ENCODE results near the gene SRSF1. TPM values are rescaled to one million over a fixed set of nuclear protein-coding genes. Genes with fewer than 3 reads are reported as not detected.

Gene SRSF1
- total RNA-seq, 2 donors from 2014 or later, result 94.9 to 107 TPM

GRCh38 chr17:58005728-58006559 is 1.1 kb downstream of the SRSF1 start:
- Mint-ChIP-seq H3K27me3 (no peaks in the 10 kb centered on the region), H3K4me1 (peaks cover 36% of the 10 kb centered on the region), H3K36me3 (ENCODE audit: low read depth) (peaks cover 11% of the 10 kb centered on the region), H3K4me3 (peak overlapping the region; percentile 98), H3K27ac (peak overlapping the region; percentile 99)
- no peaks in the 10 kb centered on the region for H3K9me3 ChIP-seq (ENCODE audit: control insufficient read depth, low read length, poor library complexity, severe bottlenecking)
- ATAC-seq, result no peak
- DNase-seq, result no peak

- Mint-ChIP-seq H3K27me3 (no peaks in the 10 kb centered on the region), H3K4me1 (peaks cover 36% of the 10 kb centered on the region), H3K4me3 (peak overlapping the region; percentile 98), H3K36me3 (ENCODE audit: low read depth) (peaks cover 11% of the 10 kb centered on the region), H3K27ac (peak overlapping the region; percentile 99)
- no peak for DNase-seq
- no peak for ATAC-seq
- H3K9me3 ChIP-seq (ENCODE audit: control insufficient read depth, low read length, poor library complexity, severe bottlenecking), result no peaks in the 10 kb centered on the region
These were observed 1.9 kb downstream of the SRSF1 start for GRCh38 chr17:58005031-58005727.

- Mint-ChIP-seq H3K4me3 (no peak overlapping the region), H3K27ac (peak overlapping the region; percentile 99), H3K27me3 (no peaks in the 10 kb centered on the region)
These were observed 3.0 kb downstream of the SRSF1 start for GRCh38 chr17:58004060-58004459.

GRCh38 chr17:58002973-58003372 is 4.1 kb downstream of the SRSF1 start:
- Mint-ChIP-seq H3K36me3 (ENCODE audit: low read depth) (peaks cover 11% of the 10 kb centered on the region), H3K4me3 (no peak overlapping the region), H3K4me1 (peaks cover 40% of the 10 kb centered on the region), H3K27me3 (no peaks in the 10 kb centered on the region), H3K27ac (peak overlapping the region; percentile 99)
- DNase-seq (no peak), ATAC-seq (no peak)
- no peaks in the 10 kb centered on the region for H3K9me3 ChIP-seq (ENCODE audit: control insufficient read depth, low read length, poor library complexity, severe bottlenecking)

More at GRCh38 chr17:58004060-58004459, 3.0 kb downstream of the SRSF1 start:
- DNase-seq, result no peak
- no peaks in the 10 kb centered on the region for H3K9me3 ChIP-seq (ENCODE audit: control insufficient read depth, low read length, poor library complexity, severe bottlenecking)
- no peak for ATAC-seq
- Mint-ChIP-seq H3K4me1 (peaks cover 39% of the 10 kb centered on the region), H3K36me3 (ENCODE audit: low read depth) (peaks cover 11% of the 10 kb centered on the region)

GRCh38 chr17:58002154-58002948 is 4.7 kb downstream of the SRSF1 start:
- Mint-ChIP-seq H3K27ac (peak overlapping the region; percentile 99), H3K4me3 (peak overlapping the region; percentile 69), H3K4me1 (peaks cover 36% of the 10 kb centered on the region), H3K36me3 (ENCODE audit: low read depth) (peaks cover 11% of the 10 kb centered on the region), H3K27me3 (no peaks in the 10 kb centered on the region)
- no peak for ATAC-seq
- no peaks in the 10 kb centered on the region for H3K9me3 ChIP-seq (ENCODE audit: control insufficient read depth, low read length, poor library complexity, severe bottlenecking)
- DNase-seq, result no peak

- H3K27ac Mint-ChIP-seq, result no peak overlapping the region
- H3K27me3 Mint-ChIP-seq, result no peaks in the 10 kb centered on the region
- no peak for ATAC-seq
- H3K4me1 Mint-ChIP-seq, result peaks cover 31% of the 10 kb centered on the region
- no peaks in the 10 kb centered on the region for H3K9me3 ChIP-seq (ENCODE audit: control insufficient read depth, low read length, poor library complexity, severe bottlenecking)
- no peak for DNase-seq
- peaks cover 11% of the 10 kb centered on the region for H3K36me3 Mint-ChIP-seq (ENCODE audit: low read depth)
- H3K4me3 Mint-ChIP-seq, result no peak overlapping the region
These were observed 5.5 kb downstream of the SRSF1 start for GRCh38 chr17:58001461-58002124.

GRCh38 chr17:57999496-58000017 is 7.5 kb downstream of the SRSF1 start:
- Mint-ChIP-seq H3K4me1 (peaks cover 23% of the 10 kb centered on the region), H3K36me3 (ENCODE audit: low read depth) (peaks cover 2% of the 10 kb centered on the region), H3K27me3 (no peaks in the 10 kb centered on the region)

GRCh38 chr17:57999010-57999495 is 8.0 kb downstream of the SRSF1 start:
- no peaks in the 10 kb centered on the region for H3K9me3 ChIP-seq (ENCODE audit: control insufficient read depth, low read length, poor library complexity, severe bottlenecking)
- Mint-ChIP-seq H3K4me3 (no peak overlapping the region), H3K4me1 (peaks cover 23% of the 10 kb centered on the region), H3K36me3 (ENCODE audit: low read depth) (peaks cover 2% of the 10 kb centered on the region), H3K27me3 (no peaks in the 10 kb centered on the region), H3K27ac (peak overlapping the region; percentile 51)
- ATAC-seq, result no peak
- DNase-seq, result no peak

More at GRCh38 chr17:57999496-58000017, 7.5 kb downstream of the SRSF1 start:
- Mint-ChIP-seq H3K27ac (peak overlapping the region; percentile 51), H3K4me3 (no peak overlapping the region)
- DNase-seq (no peak), ATAC-seq (peak; percentile 79)
- no peaks in the 10 kb centered on the region for H3K9me3 ChIP-seq (ENCODE audit: control insufficient read depth, low read length, poor library complexity, severe bottlenecking)

- Mint-ChIP-seq H3K27ac (peak overlapping the region; percentile 41), H3K4me3 (no peak overlapping the region), H3K36me3 (ENCODE audit: low read depth) (no peaks in the 10 kb centered on the region), H3K27me3 (no peaks in the 10 kb centered on the region), H3K4me1 (peaks cover 20% of the 10 kb centered on the region)
- no peaks in the 10 kb centered on the region for H3K9me3 ChIP-seq (ENCODE audit: control insufficient read depth, low read length, poor library complexity, severe bottlenecking)
- DNase-seq (no peak), ATAC-seq (no peak)
These were observed 9.8 kb downstream of the SRSF1 start for GRCh38 chr17:57997085-57997809.

GRCh38 chr17:57995076-57995956 is 11.7 kb downstream of the SRSF1 start:
- Mint-ChIP-seq H3K4me1 (peaks cover 21% of the 10 kb centered on the region), H3K4me3 (peak overlapping the region; percentile 66), H3K27ac (peak overlapping the region; percentile 83), H3K36me3 (ENCODE audit: low read depth) (no peaks in the 10 kb centered on the region), H3K27me3 (no peaks in the 10 kb centered on the region)
- peak; percentile 88 for ATAC-seq
- no peaks in the 10 kb centered on the region for H3K9me3 ChIP-seq (ENCODE audit: control insufficient read depth, low read length, poor library complexity, severe bottlenecking)
- DNase-seq, result peak in 2 of 3 donors; percentile 17 to 20

GRCh38 chr17:57994436-57994835 is 12.6 kb downstream of the SRSF1 start:
- no peaks in the 10 kb centered on the region for H3K9me3 ChIP-seq (ENCODE audit: control insufficient read depth, low read length, poor library complexity, severe bottlenecking)
- DNase-seq (no peak), ATAC-seq (no peak)
- H3K27me3 Mint-ChIP-seq, result no peaks in the 10 kb centered on the region
- no peak overlapping the region for H3K4me3 Mint-ChIP-seq
- H3K27ac Mint-ChIP-seq, result peak overlapping the region; percentile 83
- H3K4me1 Mint-ChIP-seq, result peaks cover 23% of the 10 kb centered on the region
- no peaks in the 10 kb centered on the region for H3K36me3 Mint-ChIP-seq (ENCODE audit: low read depth)

Measured in T-helper 17 cell (primary cell).